ACC112 (cell line): Measurements from ENCODE around the gene CADM2.
"Not testable (repeated sequence)": the region's sequence is repeated elsewhere in the genome, so short reads cannot be mapped to it uniquely, and the experiment has no call there.

Experiments
- H2AFZ ChIP-seq: fragments of 200-600 bp; sonication (generic); one replicate; pipeline ENCODE4 v1.6.0; 2017; ENCODE audit warnings: antibody characterized with exemption, low read length; ENCODE audit not compliant: unreplicated experiment
- H3K27ac ChIP-seq: fragments of 200-600 bp; sonication (generic); 2 replicates; pipeline ENCODE4 v1.5.1; 2014; ENCODE audit warnings: low read depth, mild to moderate bottlenecking, antibody characterized with exemption, low read length, moderate library complexity
- H3K27me3 ChIP-seq: fragments of 200-600 bp; sonication (generic); 2 replicates; pipeline ENCODE4 v1.6.1; 2014; ENCODE audit warnings: mild to moderate bottlenecking, antibody characterized with exemption, low read length, moderate library complexity, mixed read lengths; ENCODE audit not compliant: insufficient read depth
- H3K36me3 ChIP-seq: fragments of 200-600 bp; sonication (generic); 2 replicates; pipeline ENCODE4 v1.6.1; 2016; ENCODE audit warnings: mild to moderate bottlenecking, antibody characterized with exemption, low read length, moderate library complexity, mixed read lengths; ENCODE audit not compliant: insufficient read depth
- H3K4me1 ChIP-seq: fragments of 200-600 bp; sonication (generic); one replicate; pipeline ENCODE4 v1.6.1; 2016; ENCODE audit warnings: low read length, mixed read lengths; ENCODE audit not compliant: insufficient read depth, unreplicated experiment, control insufficient read depth
- H3K4me3 ChIP-seq: fragments of 200-600 bp; sonication (generic); 2 replicates; pipeline ENCODE4 v1.5.1; 2014; ENCODE audit warnings: mild to moderate bottlenecking, low read depth, low read length
- H3K79me2 ChIP-seq: fragments of 200-600 bp; sonication (generic); one replicate; pipeline ENCODE4 v1.6.0; 2016; ENCODE audit warnings: low read length; ENCODE audit not compliant: control insufficient read depth, unreplicated experiment, insufficient read depth

CADM2 gene

DNA sequence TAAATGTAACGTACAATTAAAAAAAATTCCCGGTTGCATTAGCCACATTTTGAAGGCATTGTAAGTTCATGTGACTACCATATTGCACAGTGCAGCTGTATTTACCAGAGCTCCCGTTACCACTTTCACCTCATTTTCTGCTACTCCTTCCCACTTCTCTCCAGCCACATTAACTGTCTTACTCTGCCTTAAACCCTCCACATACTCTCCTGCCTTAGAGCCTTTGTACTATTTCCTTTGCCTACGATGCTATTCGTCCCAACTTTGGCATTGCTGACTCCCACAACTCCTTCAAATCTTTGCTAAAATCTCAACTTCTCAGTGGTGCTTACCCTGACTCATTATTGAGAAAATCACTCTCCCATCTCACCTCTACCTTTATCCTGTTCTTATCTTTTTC is 115.2 kb downstream of the CADM2 start:
- no peaks in the 10 kb centered on the region for H3K36me3 ChIP-seq
- H3K27ac ChIP-seq, result no peak overlapping the region
- H2AFZ ChIP-seq, result no peak overlapping the region
- no peak overlapping the region for H3K4me3 ChIP-seq
- H3K4me1 ChIP-seq, result no peaks in the 10 kb centered on the region
- H3K27me3 ChIP-seq, result no peaks in the 10 kb centered on the region
- H3K79me2 ChIP-seq, result no peaks in the 10 kb centered on the region

DNA sequence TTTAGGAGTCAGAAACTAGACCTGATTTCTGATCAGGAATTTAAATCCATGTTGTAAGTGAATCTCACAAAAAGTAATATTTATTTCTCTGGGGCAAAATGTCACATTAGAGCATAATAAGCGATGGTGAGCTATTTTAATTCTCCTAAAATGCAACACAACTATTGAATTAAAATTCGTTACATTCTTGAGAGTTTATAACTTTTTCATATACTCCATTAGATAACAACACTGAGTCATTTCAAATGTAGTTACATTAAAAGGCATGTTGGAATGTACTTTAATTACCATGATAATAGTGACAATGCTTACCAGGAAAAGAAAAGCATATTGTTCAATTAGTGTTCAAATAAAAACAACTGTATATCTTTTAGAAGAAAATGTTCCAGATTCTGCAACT is 116.9 kb downstream of the CADM2 start:
- Histone ChIP-seq H3K27ac (no peak overlapping the region), H3K4me3 (no peak overlapping the region), H3K27me3 (no peaks in the 10 kb centered on the region), H3K79me2 (no peaks in the 10 kb centered on the region), H2AFZ (no peak overlapping the region), H3K4me1 (no peaks in the 10 kb centered on the region), H3K36me3 (no peaks in the 10 kb centered on the region)

DNA sequence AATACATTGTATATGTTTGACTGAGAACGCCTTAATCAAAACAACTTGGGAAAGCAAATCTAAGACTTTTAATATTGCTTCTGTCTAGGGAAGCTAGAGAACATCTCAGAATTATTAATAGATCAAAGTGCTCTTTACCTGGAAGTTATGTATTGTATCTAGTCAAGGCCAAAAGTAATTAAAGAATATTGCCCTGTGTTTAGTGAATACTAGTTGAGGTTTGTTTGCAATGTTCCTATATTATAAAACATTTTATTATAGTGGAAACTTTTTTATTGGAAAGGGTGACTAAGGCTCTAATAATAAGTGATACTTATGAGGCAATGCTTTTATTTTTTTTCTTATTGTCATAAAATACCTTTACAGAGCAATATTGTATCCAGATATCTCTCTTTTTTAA is 118.2 kb downstream of the CADM2 start:
- no peaks in the 10 kb centered on the region for H3K36me3 ChIP-seq
- H2AFZ ChIP-seq, result no peak overlapping the region
- no peak overlapping the region for H3K4me3 ChIP-seq
- H3K27ac ChIP-seq, result no peak overlapping the region
- no peaks in the 10 kb centered on the region for H3K79me2 ChIP-seq
- no peaks in the 10 kb centered on the region for H3K4me1 ChIP-seq
- H3K27me3 ChIP-seq, result no peaks in the 10 kb centered on the region

DNA sequence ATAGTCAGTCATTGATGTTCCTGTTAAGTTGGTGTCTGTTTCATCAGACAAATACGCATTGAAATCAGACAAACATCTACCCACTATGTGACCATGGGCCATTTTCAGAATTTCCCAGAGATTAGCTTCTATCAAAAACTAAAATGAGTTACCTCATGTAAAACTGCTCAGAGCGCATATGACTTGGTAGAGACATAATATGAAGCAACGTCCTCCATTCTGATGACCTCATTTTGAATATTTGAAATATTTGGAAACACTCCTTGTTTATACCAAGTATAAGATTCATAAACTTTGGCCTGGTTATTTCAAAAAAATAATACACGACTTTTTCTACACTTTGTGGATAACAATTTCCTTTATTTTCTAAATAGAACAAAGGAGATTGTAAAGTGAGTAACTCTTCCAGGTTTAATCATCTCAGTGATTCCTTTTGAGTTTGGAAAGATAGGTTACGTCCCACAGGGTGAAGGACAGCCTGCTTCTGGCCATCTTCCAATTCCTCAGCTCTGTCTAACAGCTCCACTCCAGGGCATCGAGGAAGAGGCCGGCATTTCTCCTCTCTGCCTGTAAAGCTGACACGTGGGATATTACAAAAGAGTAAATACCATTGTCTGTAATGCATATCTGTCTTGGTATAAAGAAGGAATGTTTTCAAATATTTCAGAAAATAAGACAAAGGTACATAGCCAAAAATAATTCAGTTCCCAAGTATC is 122.6 kb downstream of the CADM2 start:
- Histone ChIP-seq H2AFZ (no peak overlapping the region), H3K4me1 (no peaks in the 10 kb centered on the region), H3K79me2 (no peaks in the 10 kb centered on the region), H3K36me3 (no peaks in the 10 kb centered on the region), H3K27ac (no peak overlapping the region), H3K4me3 (no peak overlapping the region), H3K27me3 (no peaks in the 10 kb centered on the region)

DNA sequence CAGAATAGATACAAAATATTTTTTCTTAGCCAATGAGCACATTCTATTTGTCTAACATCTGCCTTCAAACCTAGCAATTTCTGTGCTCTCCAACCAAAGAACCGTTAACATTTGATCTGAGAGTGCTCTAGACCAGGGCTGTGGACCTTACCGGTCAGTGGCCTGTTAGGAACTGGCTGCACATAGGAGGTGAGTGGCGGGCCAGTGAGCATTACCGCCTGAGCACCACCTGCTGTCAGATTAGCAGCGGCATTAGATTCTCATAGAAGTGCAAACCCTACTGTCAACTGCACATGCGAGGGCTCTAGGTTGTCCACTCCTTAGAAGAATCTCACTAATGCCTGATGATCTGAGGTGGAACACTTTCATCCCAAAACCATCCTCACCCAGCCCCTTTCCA is 131.7 kb downstream of the CADM2 start:
- Histone ChIP-seq H2AFZ (no peak overlapping the region), H3K4me1 (no peaks in the 10 kb centered on the region), H3K27ac (no peak overlapping the region), H3K79me2 (no peaks in the 10 kb centered on the region), H3K36me3 (no peaks in the 10 kb centered on the region), H3K27me3 (no peaks in the 10 kb centered on the region), H3K4me3 (no peak overlapping the region)

DNA sequence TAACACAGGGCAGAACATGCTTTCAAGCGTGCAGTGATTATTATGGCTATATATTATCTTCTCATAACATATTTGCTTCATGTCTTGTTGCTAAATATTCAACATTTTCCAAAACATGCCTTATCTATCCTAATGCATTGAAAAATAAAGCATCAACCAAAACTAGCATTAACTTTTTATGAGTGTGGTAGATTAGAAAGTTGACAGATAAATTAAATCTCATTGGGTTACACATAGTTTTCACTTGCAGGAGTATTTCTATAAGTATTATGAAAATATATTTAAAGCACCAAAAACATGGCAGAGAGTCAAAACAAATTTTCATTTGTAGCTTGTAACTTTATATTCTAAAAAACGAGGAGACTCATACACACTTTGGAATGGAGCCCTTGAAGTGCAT is 141.5 kb downstream of the CADM2 start:
- H3K27ac ChIP-seq, result no peak overlapping the region
- no peaks in the 10 kb centered on the region for H3K36me3 ChIP-seq
- no peaks in the 10 kb centered on the region for H3K4me1 ChIP-seq
- H2AFZ ChIP-seq, result no peak overlapping the region
- H3K27me3 ChIP-seq, result no peaks in the 10 kb centered on the region
- H3K4me3 ChIP-seq, result no peak overlapping the region
- no peaks in the 10 kb centered on the region for H3K79me2 ChIP-seq

DNA sequence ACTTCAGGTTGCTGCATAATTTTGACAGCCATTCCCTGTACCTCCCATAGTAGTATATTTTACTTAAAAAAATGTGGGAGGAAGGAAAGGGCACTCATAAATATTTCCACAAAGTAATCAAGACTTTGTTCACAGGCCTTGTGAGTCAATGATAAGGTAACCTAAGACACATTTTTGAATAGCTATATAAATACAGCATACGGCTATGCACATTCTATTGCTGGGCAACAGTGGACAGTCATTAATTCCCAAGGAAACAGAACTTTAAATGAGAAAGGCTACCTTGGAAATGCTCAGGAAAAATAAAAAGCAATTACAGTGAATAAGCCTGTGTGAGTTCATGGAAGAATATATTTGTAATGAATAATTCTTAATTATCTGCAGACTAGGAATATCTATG is 144.0 kb downstream of the CADM2 start:
- no peak overlapping the region for H3K27ac ChIP-seq
- no peaks in the 10 kb centered on the region for H3K27me3 ChIP-seq
- H2AFZ ChIP-seq, result no peak overlapping the region
- no peaks in the 10 kb centered on the region for H3K36me3 ChIP-seq
- no peaks in the 10 kb centered on the region for H3K79me2 ChIP-seq
- no peaks in the 10 kb centered on the region for H3K4me1 ChIP-seq
- no peak overlapping the region for H3K4me3 ChIP-seq

DNA sequence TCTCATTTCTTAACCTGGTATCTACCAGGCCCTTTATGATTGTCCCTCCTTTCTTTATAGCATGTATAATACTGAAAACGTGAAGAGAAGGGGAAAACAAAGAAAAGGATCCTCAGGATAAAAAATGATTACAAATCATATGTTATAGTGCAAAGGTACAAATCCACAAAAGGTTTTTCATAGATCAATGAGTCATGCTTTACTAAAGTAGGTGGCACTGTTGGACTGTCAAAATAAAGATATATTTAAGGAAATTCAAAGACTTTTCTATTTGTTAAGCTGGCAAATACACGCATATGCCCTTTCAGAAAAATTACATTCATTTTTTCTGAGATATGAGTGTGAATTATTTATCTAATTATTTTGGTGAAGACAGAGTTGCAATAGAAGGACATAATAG is 151.6 kb downstream of the CADM2 start:
- Histone ChIP-seq H3K27ac (no peak overlapping the region), H3K4me1 (no peaks in the 10 kb centered on the region), H2AFZ (no peak overlapping the region), H3K79me2 (no peaks in the 10 kb centered on the region), H3K4me3 (no peak overlapping the region), H3K36me3 (no peaks in the 10 kb centered on the region), H3K27me3 (no peaks in the 10 kb centered on the region)

DNA sequence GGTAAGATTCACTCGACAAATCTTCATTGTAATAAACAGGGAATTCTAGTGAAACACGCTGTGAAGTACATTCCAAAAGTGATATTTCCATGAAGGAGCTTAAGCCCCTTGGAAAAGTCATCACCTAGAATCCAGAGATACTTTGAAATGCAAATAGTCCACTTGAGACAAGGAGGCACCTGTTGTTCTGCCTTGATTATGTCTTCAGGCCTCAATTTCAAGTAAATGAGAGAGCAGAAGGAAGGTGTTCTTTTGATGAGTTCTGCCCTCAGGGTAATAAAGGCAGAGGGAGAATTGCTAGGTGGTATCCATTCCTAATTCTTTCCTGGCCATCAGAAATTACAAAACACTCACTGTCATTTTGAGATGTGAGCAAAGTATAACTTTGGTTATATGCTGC is 162.1 kb downstream of the CADM2 start:
- no peaks in the 10 kb centered on the region for H3K4me1 ChIP-seq
- H3K27me3 ChIP-seq, result no peaks in the 10 kb centered on the region

DNA sequence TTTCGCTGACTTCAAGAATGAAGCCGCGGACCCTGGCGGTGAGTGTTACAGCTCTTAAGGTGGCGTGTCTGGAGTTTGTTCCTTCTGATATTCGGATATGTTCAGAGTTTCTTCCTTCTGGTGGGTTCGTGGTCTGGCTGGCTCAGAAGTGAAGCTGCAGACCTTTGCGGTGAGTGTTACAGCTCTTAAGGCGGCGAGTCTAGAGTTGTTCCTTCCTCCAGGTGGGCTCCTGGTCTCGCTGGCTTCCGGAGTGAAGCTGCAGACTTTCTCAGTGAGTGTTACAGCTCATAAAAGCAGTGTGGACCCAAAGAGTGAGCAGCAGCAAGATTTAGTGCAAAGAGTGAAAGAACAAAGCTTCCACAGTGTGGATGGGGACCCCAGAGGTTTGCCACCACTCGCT is 174.1 kb downstream of the CADM2 start:
- H3K4me1 ChIP-seq, H2AFZ ChIP-seq, H3K79me2 ChIP-seq, H3K4me3 ChIP-seq, H3K27me3 ChIP-seq, H3K36me3 ChIP-seq, H3K27ac ChIP-seq: not testable (repeated sequence)

More for the DNA sequence above, 162.1 kb downstream of the CADM2 start:
- Histone ChIP-seq H3K4me3 (no peak overlapping the region), H3K27ac (no peak overlapping the region), H2AFZ (no peak overlapping the region), H3K36me3 (no peaks in the 10 kb centered on the region), H3K79me2 (no peaks in the 10 kb centered on the region)

DNA sequence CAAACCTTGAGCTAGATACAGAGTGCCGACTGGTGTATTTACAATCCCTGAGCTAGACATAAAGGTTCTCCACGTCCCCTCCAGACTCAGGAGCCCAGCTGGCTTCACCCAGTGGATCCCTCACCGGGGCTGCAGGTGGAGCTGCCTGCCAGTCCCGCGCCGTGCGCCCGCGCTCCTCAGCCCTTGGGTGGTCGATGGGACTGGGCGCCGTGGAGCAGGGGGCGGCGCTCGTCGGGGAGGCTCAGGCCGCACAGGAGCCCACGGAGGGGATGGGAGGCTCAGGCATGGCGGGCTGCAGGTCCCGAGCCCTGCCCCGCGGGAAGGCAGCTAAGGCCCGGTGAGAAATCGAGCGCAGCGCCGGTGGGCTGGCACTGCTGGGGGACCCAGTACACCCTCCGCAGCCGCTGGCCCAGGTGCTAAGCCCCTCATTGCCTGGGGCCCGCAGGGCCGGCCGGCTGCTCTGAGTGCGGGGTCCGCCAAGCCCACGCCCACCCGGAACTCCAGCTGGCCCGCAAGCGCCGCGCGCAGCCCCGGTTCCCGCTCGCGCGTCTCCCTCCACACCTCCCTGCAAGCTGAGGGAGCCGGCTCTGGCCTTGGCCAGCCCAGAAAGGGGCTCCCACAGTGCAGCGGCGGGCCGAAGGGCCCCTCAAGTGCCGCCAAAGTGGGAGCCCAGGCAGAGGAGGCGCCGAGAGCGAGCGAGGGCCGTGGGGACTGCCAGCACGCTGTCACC is 175.1 kb downstream of the CADM2 start:
- not testable (repeated sequence) for H3K27ac ChIP-seq, H3K79me2 ChIP-seq, H3K4me3 ChIP-seq, H3K4me1 ChIP-seq, H3K27me3 ChIP-seq, H3K36me3 ChIP-seq, H2AFZ ChIP-seq
